ENCODE results near the gene ANTKMT. TPM values are rescaled to one million over a fixed set of nuclear protein-coding genes. Genes with fewer than 3 reads are reported as not detected.
A peak's percentile ranks its signal among the peaks of the same experiment; 100 is the strongest.

Gene ANTKMT
- total and polyA plus RNA-seq, 2 donors from 2014 or later, result 44.1 to 70.4 TPM

DNA sequence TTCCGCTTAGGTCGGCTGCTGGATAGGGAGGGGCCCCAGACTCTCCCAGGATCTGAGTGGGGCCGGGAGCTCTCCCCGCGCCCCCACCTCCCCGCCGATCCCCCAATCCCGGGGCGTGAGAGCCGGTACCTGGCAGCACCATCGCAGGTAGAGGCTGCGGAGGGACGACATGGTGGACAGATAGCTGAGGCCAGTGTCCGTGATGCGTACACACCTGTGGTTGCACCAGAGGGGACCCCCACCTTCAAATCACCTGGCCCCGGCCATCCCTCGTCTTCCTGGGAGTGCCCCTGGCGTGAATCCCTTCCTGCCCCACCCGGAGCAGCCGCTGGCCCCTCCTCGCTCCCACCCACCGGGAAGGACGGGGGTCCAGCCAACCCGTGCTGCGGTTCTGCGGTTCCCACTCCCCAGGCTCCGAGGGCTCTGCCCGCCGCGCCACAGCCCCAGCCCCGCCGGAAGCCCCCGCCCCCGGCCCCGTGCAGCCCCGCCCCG is 26.0 kb upstream of the ANTKMT start:
- Histone ChIP-seq H3K36me3 (ENCODE audit: control insufficient read depth in 2 of 3, insufficient read depth in 3 of 3, low read length in 3 of 3) (no peaks in the 10 kb centered on the region), H3K9ac (ENCODE audit: low read length in 3 of 3) (no peak overlapping the region), H3K9me3 (ENCODE audit: control insufficient read depth in 2 of 3, insufficient read depth in 1 of 3, low read length in 3 of 3) (no peaks in the 10 kb centered on the region), H3K4me1 (ENCODE audit: control insufficient read depth in 2 of 3, insufficient read depth in 2 of 3, low read depth in 1 of 3, low read length in 3 of 3) (peaks cover 0 to 5% (median 0%) of the 10 kb centered on the region in 3 donors), H3K27ac (ENCODE audit: low read depth in 2 of 2, low read length in 2 of 2) (no peak overlapping the region), H3K27me3 (ENCODE audit: control insufficient read depth, insufficient read depth, low read length) (peaks cover 4% of the 10 kb centered on the region), H3K4me3 (ENCODE audit: low read length in 3 of 3) (no peak overlapping the region)
- DNase-seq (peak in 1 of 5 donors; percentile 86), FAIRE-seq (no peak)
- TF ChIP-seq, protein P1, sequence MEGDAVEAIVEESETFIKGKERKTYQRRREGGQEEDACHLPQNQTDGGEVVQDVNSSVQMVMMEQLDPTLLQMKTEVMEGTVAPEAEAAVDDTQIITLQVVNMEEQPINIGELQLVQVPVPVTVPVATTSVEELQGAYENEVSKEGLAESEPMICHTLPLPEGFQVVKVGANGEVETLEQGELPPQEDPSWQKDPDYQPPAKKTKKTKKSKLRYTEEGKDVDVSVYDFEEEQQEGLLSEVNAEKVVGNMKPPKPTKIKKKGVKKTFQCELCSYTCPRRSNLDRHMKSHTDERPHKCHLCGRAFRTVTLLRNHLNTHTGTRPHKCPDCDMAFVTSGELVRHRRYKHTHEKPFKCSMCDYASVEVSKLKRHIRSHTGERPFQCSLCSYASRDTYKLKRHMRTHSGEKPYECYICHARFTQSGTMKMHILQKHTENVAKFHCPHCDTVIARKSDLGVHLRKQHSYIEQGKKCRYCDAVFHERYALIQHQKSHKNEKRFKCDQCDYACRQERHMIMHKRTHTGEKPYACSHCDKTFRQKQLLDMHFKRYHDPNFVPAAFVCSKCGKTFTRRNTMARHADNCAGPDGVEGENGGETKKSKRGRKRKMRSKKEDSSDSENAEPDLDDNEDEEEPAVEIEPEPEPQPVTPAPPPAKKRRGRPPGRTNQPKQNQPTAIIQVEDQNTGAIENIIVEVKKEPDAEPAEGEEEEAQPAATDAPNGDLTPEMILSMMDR (IDR thresholded peaks at IDR 0.05; ENCODE audit: borderline replicate concordance, extremely low read depth, insufficient read depth), result no peak
- intact Hi-C loops (cut with DNase I), result no loop called here

DNA sequence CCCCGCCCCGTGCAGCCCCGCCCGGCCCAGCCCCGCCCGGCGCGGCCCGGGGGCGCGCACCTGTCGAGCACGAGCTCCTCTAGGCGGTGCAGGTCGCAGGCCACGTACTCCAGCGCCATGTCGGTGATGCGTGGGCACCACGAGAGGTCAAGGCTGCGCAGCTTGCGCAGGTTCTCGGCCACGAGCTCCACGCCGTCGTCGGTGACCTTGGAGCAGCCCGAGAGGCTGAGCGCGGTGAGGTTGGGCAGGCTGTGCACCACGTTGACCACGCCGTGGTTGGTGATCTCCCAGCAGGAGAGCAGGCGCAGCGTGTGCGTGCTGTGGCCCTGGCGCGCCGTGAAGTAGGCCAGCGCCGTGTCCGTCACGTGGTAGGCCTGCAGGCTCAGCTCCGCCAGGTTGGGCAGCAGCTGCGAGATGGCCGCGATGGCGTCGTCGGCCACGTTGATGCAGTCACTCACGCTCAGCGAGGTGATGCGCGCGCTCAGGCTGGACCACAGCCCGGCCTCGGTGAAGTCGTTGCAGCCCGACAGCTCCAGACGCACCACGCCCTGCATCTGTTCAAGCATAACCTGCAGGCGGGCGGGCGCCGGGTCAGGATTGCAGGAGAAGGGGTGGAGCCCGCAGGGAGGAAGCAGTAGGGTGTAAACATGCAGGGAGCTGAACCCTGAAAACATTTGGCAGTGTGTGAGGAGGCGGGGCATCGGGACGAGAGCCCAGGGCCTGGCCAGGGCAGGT is 25.4 kb upstream of the ANTKMT start:
- Histone ChIP-seq H3K9me3 (ENCODE audit: control insufficient read depth in 2 of 3, insufficient read depth in 1 of 3, low read length in 3 of 3) (no peaks in the 10 kb centered on the region), H3K9ac (ENCODE audit: low read length in 3 of 3) (no peak overlapping the region), H3K4me3 (ENCODE audit: low read length in 3 of 3) (peak overlapping the region in 1 of 3 donors; percentile 35), H3K27ac (ENCODE audit: low read depth in 2 of 2, low read length in 2 of 2) (peak overlapping the region; percentile 72 to 74), H3K36me3 (ENCODE audit: control insufficient read depth in 2 of 3, insufficient read depth in 3 of 3, low read length in 3 of 3) (no peaks in the 10 kb centered on the region), H3K4me1 (ENCODE audit: control insufficient read depth in 2 of 3, insufficient read depth in 2 of 3, low read depth in 1 of 3, low read length in 3 of 3) (peaks cover 0 to 5% (median 0%) of the 10 kb centered on the region in 3 donors), H3K27me3 (ENCODE audit: control insufficient read depth, insufficient read depth, low read length) (peaks cover 4% of the 10 kb centered on the region)
- FAIRE-seq, result no peak
- intact Hi-C loops (cut with DNase I), result no loop called here
- DNase-seq, result peak; percentile 70 to 97 (median 81)
- TF ChIP-seq, protein P1 (IDR thresholded peaks at IDR 0.05; ENCODE audit: borderline replicate concordance, extremely low read depth, insufficient read depth), result no peak

DNA sequence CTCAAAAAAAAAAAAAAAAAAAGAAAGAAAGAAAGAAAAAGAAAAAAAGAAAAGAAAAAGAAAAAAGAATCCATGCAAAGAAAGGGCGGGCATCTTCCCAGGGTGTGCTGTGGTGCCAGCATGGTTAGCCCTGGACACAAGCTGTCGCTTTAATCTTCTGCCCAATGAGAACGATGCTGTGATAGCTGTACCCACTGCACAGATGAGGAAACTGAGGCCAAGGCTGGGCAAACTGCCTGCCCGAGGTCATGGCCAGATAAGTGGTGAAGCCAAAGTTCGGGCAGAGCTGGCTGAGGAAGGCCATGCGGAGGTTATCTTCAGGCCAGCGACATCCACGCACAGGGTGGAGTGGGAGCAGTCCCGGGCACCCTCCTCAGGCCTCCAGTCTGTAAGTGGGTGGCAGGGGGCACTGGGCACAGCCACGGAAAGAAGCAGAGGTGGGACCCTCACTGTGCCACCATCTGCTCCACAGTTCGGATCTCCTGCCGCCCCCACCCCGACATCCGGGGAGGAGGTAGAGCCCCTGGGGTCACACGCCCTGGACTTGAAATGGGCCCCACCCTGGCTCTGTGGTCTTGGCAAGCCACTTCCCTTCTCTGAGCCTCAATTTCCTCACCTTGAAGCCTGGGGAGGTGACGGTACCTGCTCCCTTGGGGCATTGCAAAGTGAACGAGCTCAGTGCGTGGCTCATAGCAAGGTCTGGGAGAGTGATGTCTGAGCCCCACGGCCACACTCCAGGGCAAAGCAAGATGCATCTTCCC is 21.9 kb upstream of the ANTKMT start:
- Histone ChIP-seq H3K4me3 (ENCODE audit: low read length in 3 of 3) (no peak overlapping the region), H3K27me3 (ENCODE audit: control insufficient read depth, insufficient read depth, low read length) (peaks cover 19% of the 10 kb centered on the region), H3K9ac (ENCODE audit: low read length in 3 of 3) (no peak overlapping the region), H3K4me1 (ENCODE audit: control insufficient read depth in 2 of 3, insufficient read depth in 2 of 3, low read depth in 1 of 3, low read length in 3 of 3) (peaks cover 0 to 5% (median 0%) of the 10 kb centered on the region in 3 donors), H3K27ac (ENCODE audit: low read depth in 2 of 2, low read length in 2 of 2) (no peak overlapping the region), H3K9me3 (ENCODE audit: control insufficient read depth in 2 of 3, insufficient read depth in 1 of 3, low read length in 3 of 3) (no peaks in the 10 kb centered on the region), H3K36me3 (ENCODE audit: control insufficient read depth in 2 of 3, insufficient read depth in 3 of 3, low read length in 3 of 3) (no peaks in the 10 kb centered on the region)
- FAIRE-seq (no peak), DNase-seq (no peak)
- intact Hi-C loops (cut with DNase I), result no loop called here
- TF ChIP-seq, protein P1 (IDR thresholded peaks at IDR 0.05; ENCODE audit: borderline replicate concordance, extremely low read depth, insufficient read depth), result no peak

Measured in kidney (tissue), 14 donors.